ENCODE results near the gene GNS. TPM values are rescaled to one million over a fixed set of nuclear protein-coding genes. Genes with fewer than 3 reads are reported as not detected.
A peak's percentile ranks its signal among the peaks of the same experiment; 100 is the strongest.

GNS gene
- total RNA-seq, 1 experiment from 2014 or later: 55.1 TPM

- Histone ChIP-seq H3F3A (ENCODE audit: low read length, unreplicated experiment) (peaks cover 3% of the 10 kb centered on the region), H3K9me2 (replicated peaks; ENCODE audit: low read length) (no peaks in the 10 kb centered on the region), H3K79me2 (ENCODE audit: low read length) (peaks cover 5% of the 10 kb centered on the region; the same call in 1 of the 2 replicates), H2AFZ (ENCODE audit: low read length) (no peak overlapping the region), H4K20me1 (ENCODE audit: low read length) (no peaks in the 10 kb centered on the region), H3K36me3 (ENCODE audit: low read depth, low read length) (peaks cover 25% of the 10 kb centered on the region), H3K9me3 (ENCODE audit: low read length) (no peaks in the 10 kb centered on the region), H3K9ac (ENCODE audit: low read length) (no peak overlapping the region), H3K27ac (ENCODE audit: low read length) (no peak overlapping the region), H3K4me2 (ENCODE audit: low read length) (no peak overlapping the region), H3K4me1 (ENCODE audit: insufficient read depth, low read length) (peaks cover 32% of the 10 kb centered on the region), H3K27me3 (ENCODE audit: low read length) (no peaks in the 10 kb centered on the region), H3K4me3 (ENCODE audit: low read length) (no peak overlapping the region)
- ChIA-PET POLR2A (ENCODE audit: unreplicated experiment) (no interaction called here), CTCF (no interaction called here)
- DNase-seq (peak; percentile 17), ATAC-seq (peak; percentile 25; the same call in 1 of the 2 replicates)
- intact Hi-C loops (cut with micrococcal nuclease): no loop called here
- TF ChIP-seq, protein P1, sequence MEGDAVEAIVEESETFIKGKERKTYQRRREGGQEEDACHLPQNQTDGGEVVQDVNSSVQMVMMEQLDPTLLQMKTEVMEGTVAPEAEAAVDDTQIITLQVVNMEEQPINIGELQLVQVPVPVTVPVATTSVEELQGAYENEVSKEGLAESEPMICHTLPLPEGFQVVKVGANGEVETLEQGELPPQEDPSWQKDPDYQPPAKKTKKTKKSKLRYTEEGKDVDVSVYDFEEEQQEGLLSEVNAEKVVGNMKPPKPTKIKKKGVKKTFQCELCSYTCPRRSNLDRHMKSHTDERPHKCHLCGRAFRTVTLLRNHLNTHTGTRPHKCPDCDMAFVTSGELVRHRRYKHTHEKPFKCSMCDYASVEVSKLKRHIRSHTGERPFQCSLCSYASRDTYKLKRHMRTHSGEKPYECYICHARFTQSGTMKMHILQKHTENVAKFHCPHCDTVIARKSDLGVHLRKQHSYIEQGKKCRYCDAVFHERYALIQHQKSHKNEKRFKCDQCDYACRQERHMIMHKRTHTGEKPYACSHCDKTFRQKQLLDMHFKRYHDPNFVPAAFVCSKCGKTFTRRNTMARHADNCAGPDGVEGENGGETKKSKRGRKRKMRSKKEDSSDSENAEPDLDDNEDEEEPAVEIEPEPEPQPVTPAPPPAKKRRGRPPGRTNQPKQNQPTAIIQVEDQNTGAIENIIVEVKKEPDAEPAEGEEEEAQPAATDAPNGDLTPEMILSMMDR (conservative IDR thresholded peaks at IDR 0.05; ENCODE audit: low read depth, low read length): no peak
- TF ChIP-seq EZH2 (IDR thresholded peaks at IDR 0.05; ENCODE audit: low read length, unreplicated experiment) (no peak), EZH2phosphoT487 (IDR thresholded peaks at IDR 0.05; ENCODE audit: borderline replicate concordance, low read length) (no peak)
- no TSS peak for BruUV-seq (replicated peaks)
These were observed 11.5 kb downstream of the GNS start for GRCh38 chr12:64747695-64748094.

GRCh38 chr12:64746663-64747062 lies 12.5 kb downstream of the GNS start:
- H3K4me2 ChIP-seq (ENCODE audit: low read length): peak overlapping the region; percentile 59
- peak; percentile 47 for DNase-seq
- no TSS peak for BruUV-seq (replicated peaks)
- H3K9me2 ChIP-seq (replicated peaks; ENCODE audit: low read length): no peaks in the 10 kb centered on the region
- CTCF ChIA-PET: interaction anchor here (0.7 kb wide), 1 partner anchor 198 kb away, joined by 3 read pairs; no protein-coding TSS in a partner anchor
- POLR2A ChIA-PET (ENCODE audit: unreplicated experiment): interaction anchor here (0.5 kb wide), 1 partner anchor 36 kb away, joined by 12 read pairs; no protein-coding TSS in a partner anchor
- peak; percentile 61 for ATAC-seq
- H3K9me3 ChIP-seq (ENCODE audit: low read length): no peaks in the 10 kb centered on the region
- TF ChIP-seq, protein P1 (conservative IDR thresholded peaks at IDR 0.05; ENCODE audit: low read depth, low read length): no peak
- TF ChIP-seq EZH2 (IDR thresholded peaks at IDR 0.05; ENCODE audit: low read length, unreplicated experiment): no peak
- TF ChIP-seq EZH2phosphoT487 (IDR thresholded peaks at IDR 0.05; ENCODE audit: borderline replicate concordance, low read length): no peak
- H3K9ac ChIP-seq (ENCODE audit: low read length): peak overlapping the region; percentile 7; the same call in 1 of the 2 replicates
- peaks cover 5% of the 10 kb centered on the region; the same call in 1 of the 2 replicates for H3K79me2 ChIP-seq (ENCODE audit: low read length)
- no peak overlapping the region for H2AFZ ChIP-seq (ENCODE audit: low read length)
- H3K4me3 ChIP-seq (ENCODE audit: low read length): no peak overlapping the region
- H4K20me1 ChIP-seq (ENCODE audit: low read length): no peaks in the 10 kb centered on the region
- peaks cover 3% of the 10 kb centered on the region for H3F3A ChIP-seq (ENCODE audit: low read length, unreplicated experiment)
- H3K27me3 ChIP-seq (ENCODE audit: low read length): no peaks in the 10 kb centered on the region
- intact Hi-C loops (cut with micrococcal nuclease): no loop called here
- H3K4me1 ChIP-seq (ENCODE audit: insufficient read depth, low read length): peaks cover 28% of the 10 kb centered on the region
- H3K27ac ChIP-seq (ENCODE audit: low read length): peak overlapping the region; percentile 42
- H3K36me3 ChIP-seq (ENCODE audit: low read depth, low read length): peaks cover 29% of the 10 kb centered on the region

- Histone ChIP-seq H3K9me3 (ENCODE audit: low read length) (no peaks in the 10 kb centered on the region), H3K9ac (ENCODE audit: low read length) (no peak overlapping the region), H3K79me2 (ENCODE audit: low read length) (peaks cover 5% of the 10 kb centered on the region; the same call in 1 of the 2 replicates), H2AFZ (ENCODE audit: low read length) (no peak overlapping the region), H3F3A (ENCODE audit: low read length, unreplicated experiment) (peaks cover 3% of the 10 kb centered on the region), H3K27me3 (ENCODE audit: low read length) (no peaks in the 10 kb centered on the region), H3K36me3 (ENCODE audit: low read depth, low read length) (peaks cover 27% of the 10 kb centered on the region), H3K27ac (ENCODE audit: low read length) (peak overlapping the region; percentile 45), H4K20me1 (ENCODE audit: low read length) (no peaks in the 10 kb centered on the region), H3K4me2 (ENCODE audit: low read length) (peak overlapping the region; percentile 11; the same call in 1 of the 2 replicates), H3K4me3 (ENCODE audit: low read length) (no peak overlapping the region), H3K4me1 (ENCODE audit: insufficient read depth, low read length) (peaks cover 28% of the 10 kb centered on the region), H3K9me2 (replicated peaks; ENCODE audit: low read length) (no peaks in the 10 kb centered on the region)
- ATAC-seq (no peak), DNase-seq (no peak)
- TF ChIP-seq EZH2 (IDR thresholded peaks at IDR 0.05; ENCODE audit: low read length, unreplicated experiment) (no peak), EZH2phosphoT487 (IDR thresholded peaks at IDR 0.05; ENCODE audit: borderline replicate concordance, low read length) (no peak)
- TF ChIP-seq, protein P1 (conservative IDR thresholded peaks at IDR 0.05; ENCODE audit: low read depth, low read length): no peak
- intact Hi-C loops (cut with micrococcal nuclease): no loop called here
- no TSS peak for BruUV-seq (replicated peaks)
- CTCF ChIA-PET: interaction anchor here (0.7 kb wide), 1 partner anchor 198 kb away, joined by 3 read pairs; no protein-coding TSS in a partner anchor
- POLR2A ChIA-PET (ENCODE audit: unreplicated experiment): interaction anchor here (0.5 to 1.0 kb wide), 2 partner anchors 34 to 36 kb away, joined by 4 to 12 read pairs; no protein-coding TSS in a partner anchor
These were observed 13.2 kb downstream of the GNS start for GRCh38 chr12:64745980-64746379.

All from PC-3 (cell line).